Choroid plexus epithelial cell (primary cell): Measurements from ENCODE around the gene TNFRSF1B.

Experiments
- DNase-seq: peaks from one replicate; pipeline ENCODE4 v3.0.0-alpha.2; 2010; ENCODE audit warnings: low read depth
- H3K4me3 ChIP-seq: 2 replicates; pipeline ENCODE4 v1.5.1; 2011; ENCODE audit warnings: low read depth, mild to moderate bottlenecking, control low read depth, low read length, moderate library complexity
- CTCF ChIP-seq: conservative IDR thresholded peaks from 2 replicates; pipeline ENCODE4 v1.5.1; 2011; ENCODE audit warnings: low read depth, mild to moderate bottlenecking, control low read depth, inconsistent platforms, low read length, moderate library complexity

The TNFRSF1B gene

GRCh38 chr1:12178511-12178910, 11.7 kb downstream of the TNFRSF1B start:
- H3K4me3 ChIP-seq = no peak overlapping the region
- no peak for DNase-seq
- TF ChIP-seq CTCF = no peak

GRCh38 chr1:12179111-12179519, 12.3 kb downstream of the TNFRSF1B start:
- DNase-seq = peak; percentile 73
- no peak for TF ChIP-seq CTCF
- no peak overlapping the region for H3K4me3 ChIP-seq

GRCh38 chr1:12179676-12180075, 12.9 kb downstream of the TNFRSF1B start:
- no peak overlapping the region for H3K4me3 ChIP-seq
- TF ChIP-seq CTCF = no peak
- DNase-seq = no peak

GRCh38 chr1:12180315-12180714, 13.5 kb downstream of the TNFRSF1B start:
- H3K4me3 ChIP-seq = no peak overlapping the region
- DNase-seq = peak; percentile 81
- TF ChIP-seq CTCF = no peak

- TF ChIP-seq CTCF = no peak
- DNase-seq = no peak
- no peak overlapping the region for H3K4me3 ChIP-seq
These were observed 14.1 kb downstream of the TNFRSF1B start for GRCh38 chr1:12180903-12181302.

GRCh38 chr1:12181568-12181967, 14.8 kb downstream of the TNFRSF1B start:
- no peak overlapping the region for H3K4me3 ChIP-seq
- no peak for TF ChIP-seq CTCF
- DNase-seq = no peak

GRCh38 chr1:12182410-12182984, 15.7 kb downstream of the TNFRSF1B start:
- no peak for TF ChIP-seq CTCF
- no peak overlapping the region for H3K4me3 ChIP-seq
- no peak for DNase-seq
